ENCODE results near the gene GRB10. TPM values are rescaled to one million over a fixed set of nuclear protein-coding genes. Genes with fewer than 3 reads are reported as not detected.

GRB10 gene
- total RNA-seq, 4 donors from 2014 or later: 40.4 to 88.6 (median 61.1) TPM

- intact Hi-C loops (cut with DNase I; ENCODE audit: low total_unique reads): no loop called here
- ATAC-seq (peak in 1 of 2 donors; percentile 64), DNase-seq (no peak)
- no peak for TF ChIP-seq POLR2A (IDR thresholded peaks at IDR 0.05)
- TF ChIP-seq CTCF (IDR thresholded peaks at IDR 0.05 in 4 of 5, conservative IDR thresholded peaks at IDR 0.05 in 1 of 5): no peak
- no peak overlapping the region for H3K4me3 ChIP-seq
- peaks cover 52 to 69% of the 10 kb centered on the region in 2 donors for H3K4me1 ChIP-seq
- in situ Hi-C loops (cut with MboI; ENCODE audit: low sequenced_read_pairs in 4 of 4): no loop called here
- H3K36me3 ChIP-seq: no peaks in the 10 kb centered on the region
- H3K27me3 ChIP-seq: no peaks in the 10 kb centered on the region
- H3K9me3 ChIP-seq: no peaks in the 10 kb centered on the region
- peak overlapping the region in 1 of 4 donors; percentile 13 for H3K27ac ChIP-seq
These were observed 50.8 kb downstream of the GRB10 start for GRCh38 chr7:50731703-50732582.

GRCh38 chr7:50730446-50731400 is 52.0 kb downstream of the GRB10 start:
- no peak for DNase-seq

GRCh38 chr7:50729962-50730361 is 52.7 kb downstream of the GRB10 start:
- Histone ChIP-seq H3K27ac (peak overlapping the region in 3 of 4 donors; percentile 9 to 51 (median 12)), H3K36me3 (no peaks in the 10 kb centered on the region), H3K9me3 (no peaks in the 10 kb centered on the region), H3K4me1 (peaks cover 64 to 79% of the 10 kb centered on the region in 2 donors), H3K4me3 (no peak overlapping the region), H3K27me3 (no peaks in the 10 kb centered on the region)
- DNase-seq (no peak), ATAC-seq (no peak)
- intact Hi-C loops (cut with DNase I; ENCODE audit: low total_unique reads): no loop called here
- in situ Hi-C loops (cut with MboI; ENCODE audit: low sequenced_read_pairs in 4 of 4): no loop called here
- TF ChIP-seq CTCF (IDR thresholded peaks at IDR 0.05 in 4 of 5, conservative IDR thresholded peaks at IDR 0.05 in 1 of 5): no peak
- no peak for TF ChIP-seq POLR2A (IDR thresholded peaks at IDR 0.05)

More at GRCh38 chr7:50730446-50731400, 52.0 kb downstream of the GRB10 start:
- intact Hi-C loops (cut with DNase I; ENCODE audit: low total_unique reads) (no loop called here), in situ Hi-C loops (cut with MboI; ENCODE audit: low sequenced_read_pairs in 4 of 4) (no loop called here)
- Histone ChIP-seq H3K4me3 (no peak overlapping the region), H3K27me3 (no peaks in the 10 kb centered on the region), H3K4me1 (peaks cover 59 to 79% of the 10 kb centered on the region in 2 donors), H3K36me3 (no peaks in the 10 kb centered on the region), H3K27ac (peak overlapping the region; percentile 2 to 51 (median 12)), H3K9me3 (no peaks in the 10 kb centered on the region)
- TF ChIP-seq POLR2A (IDR thresholded peaks at IDR 0.05): no peak
- no peak for TF ChIP-seq CTCF (IDR thresholded peaks at IDR 0.05 in 4 of 5, conservative IDR thresholded peaks at IDR 0.05 in 1 of 5)
- ATAC-seq: peak in 1 of 2 donors; percentile 18

GRCh38 chr7:50728184-50728583 is 54.5 kb downstream of the GRB10 start:
- H3K4me1 ChIP-seq: peaks cover 61 to 74% of the 10 kb centered on the region in 2 donors
- no peak overlapping the region for H3K27ac ChIP-seq
- DNase-seq (no peak), ATAC-seq (no peak)
- intact Hi-C loops (cut with DNase I; ENCODE audit: low total_unique reads) (no loop called here), in situ Hi-C loops (cut with MboI; ENCODE audit: low sequenced_read_pairs in 4 of 4) (no loop called here)
- H3K36me3 ChIP-seq: no peaks in the 10 kb centered on the region
- no peak for TF ChIP-seq CTCF (IDR thresholded peaks at IDR 0.05 in 4 of 5, conservative IDR thresholded peaks at IDR 0.05 in 1 of 5)
- TF ChIP-seq POLR2A (IDR thresholded peaks at IDR 0.05): no peak
- H3K4me3 ChIP-seq: no peak overlapping the region
- H3K27me3 ChIP-seq: no peaks in the 10 kb centered on the region
- no peaks in the 10 kb centered on the region for H3K9me3 ChIP-seq
